Testis (tissue), 3 donors: ENCODE data around the gene SMIM1. TPM values are rescaled to one million over a fixed set of nuclear protein-coding genes. Genes with fewer than 3 reads are reported as not detected.

Experiments
- DNase-seq: peaks from one replicate; pipeline ENCODE4 v3.0.0-alpha.2; 2019
- H3K27ac ChIP-seq, 2 donors: fragments of 200-600 bp; sonication (generic); one replicate each; pipeline ENCODE4 v1.5.1; 2019
- H3K27me3 ChIP-seq: fragments of 200-600 bp; sonication (generic); one replicate; pipeline ENCODE4 v1.5.1; 2019
- H3K36me3 ChIP-seq: fragments of 200-600 bp; sonication (generic); one replicate; pipeline ENCODE4 v1.5.1; 2017; ENCODE audit warnings: low read depth; ENCODE audit errors: missing control alignments
- H3K4me1 ChIP-seq: fragments of 200-600 bp; sonication (generic); one replicate; pipeline ENCODE4 v1.5.1; 2019
- H3K4me3 ChIP-seq, 2 donors: fragments of 200-600 bp; sonication (generic); one replicate each; pipeline ENCODE4 v1.5.1; 2017 to 2019
- H3K9me3 ChIP-seq: fragments of 200-600 bp; sonication (generic); one replicate; pipeline ENCODE4 v1.5.1; 2017
- CTCF ChIP-seq, 3 experiments: fragments of 450-650 bp in 2 of 3; fragments of 200-600 bp in 1 of 3; sonication (generic) in 1 of 3; IDR thresholded peaks; one replicate each; pipeline ENCODE4 v1.5.1; 2016 to 2019; ENCODE audit warnings: antibody characterized with exemption in 3 of 3, mild to moderate bottlenecking in 2 of 3, moderate library complexity in 1 of 3
- POLR2A ChIP-seq: fragments of 450-650 bp; IDR thresholded peaks from one replicate; pipeline ENCODE4 v1.6.1; 2017; ENCODE audit warnings: antibody characterized with exemption, mild to moderate bottlenecking, moderate library complexity
- WGBS, 2 donors: methylation state at CpG; one replicate each; pipeline ENCODE4 v1.1.5; 2018; 5-methylcytosine and 5-hydroxymethylcytosine counted together
- intact Hi-C: fragments of 100-400 bp; cut with DNase I; formaldehyde crosslinking; loops from one replicate; pipeline ENCODE4 v1.15.1; 2023; ENCODE audit warnings: low total_unique reads
- polyA plus RNA-seq: library from polyadenylated mRNA; stranded (reverse); fragments of 350-450 nt; fragmentation: Illumina TruSeq; extraction: RNeasy Lipid Tissue Mini Kit (QIAGEN cat#74804); gene quantifications from one replicate; pipeline ENCODE4 v1.2.3, GENCODE V29; 2014; ENCODE audit warnings: low read depth, low replicate concordance; ENCODE audit not compliant: insufficient read depth
- total RNA-seq, 2 donors: library from RNA; depleted of rRNA; stranded (reverse); fragments of >200 nt; gene quantifications; one replicate each; pipeline ENCODE4 v1.2.3, GENCODE V29; 2016

Gene SMIM1
- total and polyA plus RNA-seq, 3 donors from 2014 or later: 92.9 to 213 (median 205) TPM

- no peaks in the 10 kb centered on the region for H3K27me3 ChIP-seq
- no peaks in the 10 kb centered on the region for H3K36me3 ChIP-seq
- intact Hi-C loops: no loop called here
- H3K9me3 ChIP-seq: no peaks in the 10 kb centered on the region
- no peak for DNase-seq
- H3K4me3 ChIP-seq: no peak overlapping the region
- 66 to 75% methylated on average over 29 to 30 of the region's 30 CpGs for WGBS, 2 donors
- H3K27ac ChIP-seq: no peak overlapping the region
- no peak for TF ChIP-seq CTCF (IDR thresholded peaks at IDR 0.05)
- no peak for TF ChIP-seq POLR2A
- H3K4me1 ChIP-seq: no peaks in the 10 kb centered on the region
Measured at GRCh38 chr1:3783651-3784474, 11.3 kb downstream of the SMIM1 start.

GRCh38 chr1:3785045-3785444 is 12.5 kb downstream of the SMIM1 start:
- Histone ChIP-seq H3K9me3 (no peaks in the 10 kb centered on the region), H3K4me1 (no peaks in the 10 kb centered on the region), H3K27me3 (no peaks in the 10 kb centered on the region), H3K27ac (no peak overlapping the region), H3K36me3 (no peaks in the 10 kb centered on the region), H3K4me3 (no peak overlapping the region)
- peak; percentile 80 for DNase-seq
- 66 to 74% methylated on average over 6 to 13 of the region's 13 CpGs for WGBS, 2 donors
- TF ChIP-seq CTCF (IDR thresholded peaks at IDR 0.05) (no peak), POLR2A (no peak)
- intact Hi-C loops: no loop called here

- peaks cover 4% of the 10 kb centered on the region for H3K4me1 ChIP-seq
- H3K36me3 ChIP-seq: no peaks in the 10 kb centered on the region
- no peak for DNase-seq
- WGBS, 2 donors: 82 to 91% methylated on average over 12 to 14 of the region's 14 CpGs
- no peaks in the 10 kb centered on the region for H3K9me3 ChIP-seq
- peak in 2 of 3 experiments; percentile 8 to 29 for TF ChIP-seq CTCF (IDR thresholded peaks at IDR 0.05)
- no peak for TF ChIP-seq POLR2A
- H3K4me3 ChIP-seq: no peak overlapping the region
- H3K27ac ChIP-seq: no peak overlapping the region
- intact Hi-C loops: no loop called here
- no peaks in the 10 kb centered on the region for H3K27me3 ChIP-seq
Measured at GRCh38 chr1:3785456-3786157, 13.1 kb downstream of the SMIM1 start.

GRCh38 chr1:3786468-3787348 is 14.2 kb downstream of the SMIM1 start:
- Histone ChIP-seq H3K9me3 (no peaks in the 10 kb centered on the region), H3K36me3 (no peaks in the 10 kb centered on the region), H3K4me1 (peaks cover 5% of the 10 kb centered on the region), H3K27me3 (no peaks in the 10 kb centered on the region), H3K27ac (no peak overlapping the region), H3K4me3 (no peak overlapping the region)
- intact Hi-C loops: no loop called here
- TF ChIP-seq POLR2A (no peak), CTCF (IDR thresholded peaks at IDR 0.05) (no peak)
- DNase-seq: no peak
- WGBS, 2 donors: 90 to 91% methylated on average over 40 to 45 of the region's 45 CpGs
